HepG2 (cell line): ENCODE data around the gene NPBWR2. TPM values are rescaled to one million over a fixed set of nuclear protein-coding genes. Genes with fewer than 3 reads are reported as not detected.

Source experiments
- BHLHE40 ChIP-seq: IDR thresholded peaks from 2 replicates; pipeline ENCODE4 v1.6.1; 2011; ENCODE audit warnings: low read length, improper control_type of control experiment
- GATA4 ChIP-seq: sonication (generic); IDR thresholded peaks from 2 replicates; pipeline ENCODE4 v1.6.1; 2016; ENCODE audit warnings: antibody characterized with exemption, low read depth, borderline replicate concordance
- NFYB ChIP-seq: sonication (generic); formaldehyde crosslinking; IDR thresholded peaks from 2 replicates; pipeline ENCODE4 v1.4.0; 2020; ENCODE audit warnings: missing genetic modification reagents
- NONO ChIP-seq, 2 experiments: fragments of 450-650 bp in 1 of 2; sonication (generic) in 1 of 2; formaldehyde crosslinking in 1 of 2; IDR thresholded peaks in 1 of 2; conservative IDR thresholded peaks in 1 of 2; 2 replicates each; pipeline versions ENCODE4 v1.6.1 to v1.8.0; 2017 to 2022; ENCODE audit warnings: mild to moderate bottlenecking in 1 of 2, missing genetic modification reagents in 1 of 2, moderate library complexity in 1 of 2
- PCBP2 ChIP-seq: fragments of 200-400 bp; formaldehyde crosslinking; optimal IDR thresholded peaks from 2 replicates; pipeline ENCODE3; 2018; ENCODE audit warnings: low read length, low read depth; ENCODE audit not compliant: poor library complexity, severe bottlenecking
- RBM39 ChIP-seq: fragments of 200-400 bp; formaldehyde crosslinking; IDR thresholded peaks from one replicate; pipeline ENCODE4 v1.6.1; 2018; ENCODE audit warnings: antibody characterized with exemption, mild to moderate bottlenecking, low read depth, low read length; ENCODE audit not compliant: poor library complexity, severe bottlenecking
- RFX1 ChIP-seq: fragments of 450-650 bp; IDR thresholded peaks from 2 replicates; pipeline ENCODE4 v1.6.1; 2017
- SMAD3 ChIP-seq: sonication (generic); formaldehyde crosslinking; IDR thresholded peaks from 2 replicates; pipeline ENCODE4 v1.4.0; 2020; ENCODE audit warnings: missing genetic modification reagents
- TFDP2 ChIP-seq: sonication (generic); formaldehyde crosslinking; IDR thresholded peaks from 2 replicates; pipeline ENCODE4 v1.4.0; 2020; ENCODE audit warnings: missing genetic modification reagents
- ZBTB8A ChIP-seq: sonication (generic); formaldehyde crosslinking; IDR thresholded peaks from 2 replicates; pipeline ENCODE4 v1.4.0; 2020; ENCODE audit warnings: mild to moderate bottlenecking, low read depth, missing genetic modification reagents, borderline replicate concordance
- ZMAT5 ChIP-seq: sonication (generic); formaldehyde crosslinking; IDR thresholded peaks from 2 replicates; pipeline ENCODE4 v1.5.0; 2020; ENCODE audit warnings: mild to moderate bottlenecking, low read depth, missing genetic modification reagents, borderline replicate concordance
- ZMYM4 ChIP-seq: sonication (generic); formaldehyde crosslinking; IDR thresholded peaks from 2 replicates; pipeline ENCODE4 v1.8.1; 2023; ENCODE audit warnings: mild to moderate bottlenecking, missing genetic modification reagents
- ZNF354B ChIP-seq: sonication (generic); formaldehyde crosslinking; IDR thresholded peaks from 2 replicates; pipeline ENCODE4 v1.8.0; 2022; ENCODE audit warnings: mild to moderate bottlenecking, missing genetic modification reagents
- ZNF572 ChIP-seq: sonication (generic); formaldehyde crosslinking; IDR thresholded peaks from 2 replicates; pipeline ENCODE4 v1.5.1; 2020; ENCODE audit warnings: mild to moderate bottlenecking, missing genetic modification reagents
- ZNF607 ChIP-seq: sonication (generic); formaldehyde crosslinking; IDR thresholded peaks from 2 replicates; pipeline ENCODE4 v1.5.1; 2020; ENCODE audit warnings: missing genetic modification reagents, mild to moderate bottlenecking, borderline replicate concordance
- ZSCAN20 ChIP-seq: sonication (generic); formaldehyde crosslinking; IDR thresholded peaks from 2 replicates; pipeline ENCODE4 v1.4.0; 2020; ENCODE audit warnings: missing genetic modification reagents, mild to moderate bottlenecking, borderline replicate concordance
- ZUFSP ChIP-seq: sonication (generic); formaldehyde crosslinking; IDR thresholded peaks from 2 replicates; pipeline ENCODE4 v1.9.0; 2021; ENCODE audit warnings: missing genetic modification reagents, mild to moderate bottlenecking, borderline replicate concordance
- polyA plus RNA-seq, 8 experiments: library from polyadenylated mRNA; depleted of rRNA in 3 of 8; stranded (reverse) in 7 of 8; unstranded in 1 of 8; fragments of >200 nt; fragmentation: Illumina TruSeq in 4 of 8; extraction: Trizol in 4 of 8; gene quantifications; 2 replicates each; pipeline versions ENCODE4 v1.2.1 to v1.2.3, GENCODE V29; 2011 to 2016; ENCODE audit warnings: low read depth in 4 of 8, missing spikeins in 1 of 8, mixed read lengths in 1 of 8; ENCODE audit not compliant: insufficient read depth in 1 of 8
- total RNA-seq, 5 experiments: library from RNA; depleted of rRNA; stranded (reverse); fragments of >200 nt; fragmentation: Illumina TruSeq; extraction: Trizol; gene quantifications; 2 replicates each; pipeline ENCODE4 v1.2.3, GENCODE V29; 2016; ENCODE audit warnings: low read depth in 1 of 5
- TF ChIP-seq, protein P1 (sequence below): sonication (generic); formaldehyde crosslinking; conservative IDR thresholded peaks from 2 replicates; pipeline ENCODE4 v1.4.0; 2020; ENCODE audit warnings: missing genetic modification reagents
- TF ChIP-seq, protein P2 (sequence below): sonication (generic); formaldehyde crosslinking; IDR thresholded peaks from 2 replicates; pipeline ENCODE4 v1.8.0; 2022; ENCODE audit warnings: missing genetic modification reagents, mild to moderate bottlenecking, moderate library complexity, borderline replicate concordance

Gene NPBWR2
- total and polyA plus RNA-seq, 2 of the 13 experiments (the other 11 are each of a cell fraction or from before 2014, with no cell fraction given) = not detected

GRCh38 chr20:64063389-64064144 is 43.8 kb downstream of the NPBWR2 start (continued):
- TF ChIP-seq, protein P1, sequence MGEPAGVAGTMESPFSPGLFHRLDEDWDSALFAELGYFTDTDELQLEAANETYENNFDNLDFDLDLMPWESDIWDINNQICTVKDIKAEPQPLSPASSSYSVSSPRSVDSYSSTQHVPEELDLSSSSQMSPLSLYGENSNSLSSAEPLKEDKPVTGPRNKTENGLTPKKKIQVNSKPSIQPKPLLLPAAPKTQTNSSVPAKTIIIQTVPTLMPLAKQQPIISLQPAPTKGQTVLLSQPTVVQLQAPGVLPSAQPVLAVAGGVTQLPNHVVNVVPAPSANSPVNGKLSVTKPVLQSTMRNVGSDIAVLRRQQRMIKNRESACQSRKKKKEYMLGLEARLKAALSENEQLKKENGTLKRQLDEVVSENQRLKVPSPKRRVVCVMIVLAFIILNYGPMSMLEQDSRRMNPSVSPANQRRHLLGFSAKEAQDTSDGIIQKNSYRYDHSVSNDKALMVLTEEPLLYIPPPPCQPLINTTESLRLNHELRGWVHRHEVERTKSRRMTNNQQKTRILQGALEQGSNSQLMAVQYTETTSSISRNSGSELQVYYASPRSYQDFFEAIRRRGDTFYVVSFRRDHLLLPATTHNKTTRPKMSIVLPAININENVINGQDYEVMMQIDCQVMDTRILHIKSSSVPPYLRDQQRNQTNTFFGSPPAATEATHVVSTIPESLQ (CRISPR knock-in tag) = 0 out of 2 replicates have a peak, but pooled peaks have one; percentile 15
- peak; percentile 5; the same call in 1 of the 2 replicates for TF ChIP-seq RFX1
- TF ChIP-seq ZBTB8A (CRISPR knock-in tag) = no peak
- TF ChIP-seq ZNF572 (CRISPR knock-in tag) = no peak
- TF ChIP-seq NONO (IDR thresholded peaks at IDR 0.05) = no peak
- TF ChIP-seq NONO (CRISPR knock-in tag; conservative IDR thresholded peaks at IDR 0.05) = no peak; the same call in none of the 2 replicates
- 0 out of 2 replicates have a peak, but pooled peaks have one; percentile 66 for TF ChIP-seq ZNF607 (CRISPR knock-in tag)
- no peak; the same call in 1 of the 2 replicates for TF ChIP-seq TFDP2 (CRISPR knock-in tag)
- TF ChIP-seq BHLHE40 = peak; percentile 17; the same call in 1 of the 2 replicates
- no peak for TF ChIP-seq GATA4
- TF ChIP-seq, protein P2, sequence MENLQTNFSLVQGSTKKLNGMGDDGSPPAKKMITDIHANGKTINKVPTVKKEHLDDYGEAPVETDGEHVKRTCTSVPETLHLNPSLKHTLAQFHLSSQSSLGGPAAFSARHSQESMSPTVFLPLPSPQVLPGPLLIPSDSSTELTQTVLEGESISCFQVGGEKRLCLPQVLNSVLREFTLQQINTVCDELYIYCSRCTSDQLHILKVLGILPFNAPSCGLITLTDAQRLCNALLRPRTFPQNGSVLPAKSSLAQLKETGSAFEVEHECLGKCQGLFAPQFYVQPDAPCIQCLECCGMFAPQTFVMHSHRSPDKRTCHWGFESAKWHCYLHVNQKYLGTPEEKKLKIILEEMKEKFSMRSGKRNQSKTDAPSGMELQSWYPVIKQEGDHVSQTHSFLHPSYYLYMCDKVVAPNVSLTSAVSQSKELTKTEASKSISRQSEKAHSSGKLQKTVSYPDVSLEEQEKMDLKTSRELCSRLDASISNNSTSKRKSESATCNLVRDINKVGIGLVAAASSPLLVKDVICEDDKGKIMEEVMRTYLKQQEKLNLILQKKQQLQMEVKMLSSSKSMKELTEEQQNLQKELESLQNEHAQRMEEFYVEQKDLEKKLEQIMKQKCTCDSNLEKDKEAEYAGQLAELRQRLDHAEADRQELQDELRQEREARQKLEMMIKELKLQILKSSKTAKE (CRISPR knock-in tag) = no peak
- no peak for TF ChIP-seq RBM39
- TF ChIP-seq NFYB = no peak
- TF ChIP-seq ZSCAN20 = no peak; the same call in none of the 2 replicates
- no peak; the same call in 1 of the 2 replicates for TF ChIP-seq SMAD3 (CRISPR knock-in tag)
- TF ChIP-seq PCBP2 = no peak
- no peak for TF ChIP-seq ZMAT5 (CRISPR knock-in tag)
- peak; percentile 42; the same call in 1 of the 2 replicates for TF ChIP-seq ZMYM4 (CRISPR knock-in tag)
- 0 out of 2 replicates have a peak, but pooled peaks have one; percentile 63 for TF ChIP-seq ZNF354B (CRISPR knock-in tag)
- TF ChIP-seq ZUFSP = no peak
